PC-3 (cell line): ENCODE measurements around the gene AMER2. TPM values are rescaled to one million over a fixed set of nuclear protein-coding genes. Genes with fewer than 3 reads are reported as not detected.
A peak's percentile ranks its signal among the peaks of the same experiment; 100 is the strongest.

Experiments
- ATAC-seq: fragments of 200-7000 bp; cut with Tn5 transposase; 2 replicates; pipeline ENCODE4 v1.9.1; 2020; ENCODE audit warnings: mild to moderate bottlenecking, moderate library complexity
- BruUV-seq: library from RNA; stranded (reverse); fragments of 400-500 nt; replicated peaks from 2 replicates; lab custom pipeline; 2021; lab: Mats Ljungman, UMichigan
- CTCF ChIA-PET: fragments of 300-600 bp; sonication (Branson Sonifier 250); formaldehyde crosslinking; loops from one replicate; lab custom pipeline; 2022; ENCODE audit warnings: antibody characterized with exemption; lab: Charles Lee
- POLR2A ChIA-PET: fragments of 300-600 bp; sonication (Branson Sonifier 250); formaldehyde crosslinking; loops from one replicate; lab custom pipeline; 2022; ENCODE audit warnings: antibody characterized with exemption; ENCODE audit not compliant: unreplicated experiment; lab: Charles Lee
- DNase-seq: peaks from one replicate; pipeline ENCODE4 v3.0.0-alpha.2; 2015
- H2AFZ ChIP-seq: fragments of 300-600 bp; sonication (generic); 2 replicates; pipeline ENCODE4 v1.6.0; 2016; ENCODE audit warnings: antibody characterized with exemption, low read length
- H3F3A ChIP-seq: fragments of 300-600 bp; sonication (generic); one replicate; pipeline ENCODE4 v1.6.0; 2017; ENCODE audit warnings: antibody characterized with exemption, low read length, control low read depth, mild to moderate bottlenecking; ENCODE audit not compliant: unreplicated experiment
- H3K27ac ChIP-seq: fragments of 300-600 bp; sonication (generic); 2 replicates; pipeline ENCODE4 v1.5.1; 2016; ENCODE audit warnings: mild to moderate bottlenecking, low read length
- H3K27me3 ChIP-seq: fragments of 300-600 bp; sonication (generic); 2 replicates; pipeline ENCODE4 v1.6.1; 2016; ENCODE audit warnings: low read length, mixed read lengths
- H3K36me3 ChIP-seq: fragments of 300-600 bp; sonication (generic); 2 replicates; pipeline ENCODE4 v1.6.1; 2016; ENCODE audit warnings: low read depth, mixed run types, low read length, mixed read lengths
- H3K4me1 ChIP-seq: fragments of 300-600 bp; sonication (generic); 2 replicates; pipeline ENCODE4 v1.5.1; 2016; ENCODE audit warnings: low read length; ENCODE audit not compliant: insufficient read depth
- H3K4me2 ChIP-seq: fragments of 300-600 bp; sonication (generic); 2 replicates; pipeline ENCODE4 v1.6.0; 2016; ENCODE audit warnings: low read length
- H3K4me3 ChIP-seq: fragments of 300-600 bp; sonication (generic); 2 replicates; pipeline ENCODE4 v1.5.1; 2016; ENCODE audit warnings: mild to moderate bottlenecking, low read length, mixed read lengths
- H3K79me2 ChIP-seq: fragments of 300-600 bp; sonication (generic); 2 replicates; pipeline ENCODE4 v1.6.1; 2017; ENCODE audit warnings: low read length, mixed read lengths
- H3K9ac ChIP-seq: fragments of 300-600 bp; sonication (generic); 2 replicates; pipeline ENCODE4 v1.6.0; 2016; ENCODE audit warnings: mild to moderate bottlenecking, low read length
- H3K9me2 ChIP-seq: fragments of 300-600 bp; sonication (generic); replicated peaks from 2 replicates; pipeline ENCODE4 v1.6.1; 2016; ENCODE audit warnings: mixed run types, low read length, mixed read lengths
- H3K9me3 ChIP-seq: fragments of 300-600 bp; sonication (generic); 2 replicates; pipeline ENCODE4 v1.6.1; 2016; ENCODE audit warnings: low read length, mixed read lengths
- H4K20me1 ChIP-seq: fragments of 300-600 bp; sonication (generic); 2 replicates; pipeline ENCODE4 v1.6.1; 2016; ENCODE audit warnings: low read length, mixed read lengths
- CTCF ChIP-seq: fragments of 300-600 bp; sonication (generic); conservative IDR thresholded peaks from 2 replicates; pipeline ENCODE4 v1.5.1; 2017; ENCODE audit warnings: antibody characterized with exemption, low read depth, mild to moderate bottlenecking, low read length
- EZH2 ChIP-seq: fragments of 300-600 bp; sonication (generic); IDR thresholded peaks from one replicate; pipeline ENCODE4 v1.6.1; 2017; ENCODE audit warnings: antibody characterized with exemption, mild to moderate bottlenecking, low read length; ENCODE audit not compliant: unreplicated experiment
- EZH2phosphoT487 ChIP-seq: fragments of 300-600 bp; sonication (generic); IDR thresholded peaks from 2 replicates; pipeline ENCODE4 v1.6.1; 2018; ENCODE audit warnings: mild to moderate bottlenecking, antibody characterized with exemption, low read length, borderline replicate concordance
- intact Hi-C: fragments of 100-400 bp; cut with micrococcal nuclease; formaldehyde crosslinking; loops from 2 replicates; pipeline ENCODE4 v1.9.0; 2023
- total RNA-seq: library from RNA; depleted of rRNA; stranded (reverse); fragments of >200 nt; gene quantifications from 2 replicates; pipeline ENCODE4 v1.2.3, GENCODE V29; 2014

AMER2 gene
- total RNA-seq, 1 experiment from 2014 or later, result not detected

- no TSS peak for BruUV-seq
- no peak for ATAC-seq
- ChIA-PET CTCF (no interaction called here), POLR2A (no interaction called here)
- DNase-seq, result no peak
- Histone ChIP-seq H3K9me3 (no peaks in the 10 kb centered on the region), H3K79me2 (no peaks in the 10 kb centered on the region), H3K4me1 (no peaks in the 10 kb centered on the region), H3K4me3 (no peak overlapping the region), H3K9me2 (no peaks in the 10 kb centered on the region), H3F3A (no peaks in the 10 kb centered on the region), H3K27me3 (peaks cover 77% of the 10 kb centered on the region), H3K9ac (no peak overlapping the region), H4K20me1 (no peaks in the 10 kb centered on the region), H2AFZ (no peak overlapping the region), H3K36me3 (no peaks in the 10 kb centered on the region), H3K4me2 (no peak overlapping the region), H3K27ac (no peak overlapping the region)
- TF ChIP-seq EZH2phosphoT487, result peak; percentile 58; the same call in 1 of the 2 replicates
- TF ChIP-seq CTCF, result no peak
- TF ChIP-seq EZH2, result no peak
- intact Hi-C loops, result no loop called here
Measured at GRCh38 chr13:25171170-25171516, 945 bp downstream of the AMER2 start.

GRCh38 chr13:25170554-25171111 lies 1.5 kb downstream of the AMER2 start:
- Histone ChIP-seq H3K4me1 (no peaks in the 10 kb centered on the region), H3K27ac (no peak overlapping the region), H3K9me3 (no peaks in the 10 kb centered on the region), H3K4me3 (no peak overlapping the region), H2AFZ (no peak overlapping the region), H3K79me2 (no peaks in the 10 kb centered on the region), H3K9ac (no peak overlapping the region), H3K36me3 (no peaks in the 10 kb centered on the region), H3K27me3 (peaks cover 74% of the 10 kb centered on the region), H4K20me1 (no peaks in the 10 kb centered on the region), H3K9me2 (no peaks in the 10 kb centered on the region), H3K4me2 (no peak overlapping the region), H3F3A (no peaks in the 10 kb centered on the region)
- DNase-seq (no peak), ATAC-seq (no peak)
- ChIA-PET POLR2A (no interaction called here), CTCF (no interaction called here)
- no peak for TF ChIP-seq CTCF
- no peak for TF ChIP-seq EZH2phosphoT487
- no peak for TF ChIP-seq EZH2
- intact Hi-C loops, result no loop called here
- no TSS peak for BruUV-seq

- Histone ChIP-seq H3K27ac (no peak overlapping the region), H3K4me2 (no peak overlapping the region), H3K36me3 (no peaks in the 10 kb centered on the region), H3K4me1 (no peaks in the 10 kb centered on the region), H3K9me3 (no peaks in the 10 kb centered on the region), H2AFZ (no peak overlapping the region), H4K20me1 (no peaks in the 10 kb centered on the region), H3K9me2 (no peaks in the 10 kb centered on the region), H3K27me3 (peaks cover 73% of the 10 kb centered on the region), H3K9ac (no peak overlapping the region), H3F3A (no peaks in the 10 kb centered on the region), H3K4me3 (no peak overlapping the region), H3K79me2 (no peaks in the 10 kb centered on the region)
- intact Hi-C loops, result no loop called here
- ChIA-PET CTCF (no interaction called here), POLR2A (no interaction called here)
- TF ChIP-seq CTCF (no peak), EZH2 (no peak), EZH2phosphoT487 (no peak)
- ATAC-seq (no peak), DNase-seq (no peak)
- BruUV-seq, result no TSS peak
Measured at GRCh38 chr13:25169951-25170553, 2.0 kb downstream of the AMER2 start.
